Measurements from ENCODE around the gene CYBC1.

The CYBC1 gene

GRCh38 chr17:82491196-82491530 lies 40.6 kb upstream of the CYBC1 start (continued):
- no peak for TF ChIP-seq ZNF280D (tag by site-specific recombination; IDR thresholded peaks at IDR 0.05)

GRCh38 chr17:82490512-82491195 lies 40.1 kb upstream of the CYBC1 start:
- ChIA-PET POLR2A (no interaction called here), CTCF (interaction anchor here (0.6 kb wide), 1 partner anchor 63 kb away, joined by 3 read pairs; no protein-coding TSS in a partner anchor)
- Histone ChIP-seq H3K27ac (ENCODE audit: extremely low read depth, low read depth, low read length) (no peak overlapping the region), H3K9me3 (ENCODE audit: control insufficient read depth, insufficient read depth, low read depth, low read length) (no peaks in the 10 kb centered on the region), H3K4me3 (ENCODE audit: low read depth, low read length) (no peak overlapping the region), H3K4me1 (ENCODE audit: control insufficient read depth, insufficient read depth, low read length) (0 out of 2 replicates have a peak, but pooled peaks cover 2% of the 10 kb centered on the region), H3K36me3 (ENCODE audit: control insufficient read depth in 2 of 2, insufficient read depth in 1 of 2, low read length in 2 of 2) (peaks cover 14 to 39% of the 10 kb centered on the region in 2 experiments)
- TF ChIP-seq ZSCAN18 (tag by site-specific recombination; IDR thresholded peaks at IDR 0.05), result no peak
- peak; percentile 82 for TF ChIP-seq HIC1 (tag by site-specific recombination; IDR thresholded peaks at IDR 0.05)
- TF ChIP-seq ZIC2 (tag by site-specific recombination; IDR thresholded peaks at IDR 0.05), result peak; percentile 40; the same call in 1 of the 2 replicates

GRCh38 chr17:82489851-82490511 lies 39.4 kb upstream of the CYBC1 start:
- Histone ChIP-seq H3K4me1 (ENCODE audit: control insufficient read depth, insufficient read depth, low read length) (0 out of 2 replicates have a peak, but pooled peaks cover 2% of the 10 kb centered on the region), H3K9me3 (ENCODE audit: control insufficient read depth, insufficient read depth, low read depth, low read length) (no peaks in the 10 kb centered on the region), H3K27ac (ENCODE audit: extremely low read depth, low read depth, low read length) (no peak overlapping the region), H3K4me3 (ENCODE audit: low read depth, low read length) (no peak overlapping the region), H3K36me3 (ENCODE audit: control insufficient read depth in 2 of 2, insufficient read depth in 1 of 2, low read length in 2 of 2) (peaks cover 18 to 43% of the 10 kb centered on the region in 2 experiments)
- ChIA-PET POLR2A (no interaction called here), CTCF (interaction anchor here (0.6 to 0.7 kb wide), 2 partner anchors 33 to 63 kb away, joined by 3 read pairs; no protein-coding TSS in a partner anchor)
- TF ChIP-seq ZBTB7A (tag by site-specific recombination; IDR thresholded peaks at IDR 0.05; ENCODE audit: low read depth) (no peak), PBX3 (CRISPR knock-in tag; IDR thresholded peaks at IDR 0.05) (no peak)

- CTCF ChIA-PET, result no interaction called here
- H3K36me3 ChIP-seq (ENCODE audit: control insufficient read depth in 2 of 2, insufficient read depth in 1 of 2, low read length in 2 of 2), result peaks cover 22 to 52% of the 10 kb centered on the region in 2 experiments
- POLR2A ChIA-PET, result no interaction called here
- TF ChIP-seq ZNF341 (tag by site-specific recombination; IDR thresholded peaks at IDR 0.05; ENCODE audit: low read depth) (peak; percentile 92), ZNF26 (tag by site-specific recombination; IDR thresholded peaks at IDR 0.05) (no peak), SP3 (tag by site-specific recombination; IDR thresholded peaks at IDR 0.05) (no peak), ZNF138 (tag by site-specific recombination; IDR thresholded peaks at IDR 0.05; ENCODE audit: borderline replicate concordance) (no peak), ZNF423 (tag by site-specific recombination; IDR thresholded peaks at IDR 0.05) (no peak), ZBTB26 (tag by site-specific recombination; optimal IDR thresholded peaks at IDR 0.05) (no peak), ZNF600 (tag by site-specific recombination; IDR thresholded peaks at IDR 0.05) (no peak), TCF7L2 (IDR thresholded peaks at IDR 0.05; ENCODE audit: borderline replicate concordance, low read depth, low read length) (no peak), SP2 (tag by site-specific recombination; IDR thresholded peaks at IDR 0.05) (0 out of 2 replicates have a peak, but pooled peaks have one; percentile 23)
These were observed 38.6 kb upstream of the CYBC1 start for GRCh38 chr17:82489117-82489516.

More at GRCh38 chr17:82489117-82489516, 38.6 kb upstream of the CYBC1 start:
- H3K27ac ChIP-seq (ENCODE audit: extremely low read depth, low read depth, low read length), result no peak overlapping the region
- H3K4me3 ChIP-seq (ENCODE audit: low read depth, low read length), result no peak overlapping the region
- 0 out of 2 replicates have a peak, but pooled peaks cover 2% of the 10 kb centered on the region for H3K4me1 ChIP-seq (ENCODE audit: control insufficient read depth, insufficient read depth, low read length)
- no peaks in the 10 kb centered on the region for H3K9me3 ChIP-seq (ENCODE audit: control insufficient read depth, insufficient read depth, low read depth, low read length)
